NCI-H2107 (cell line): ENCODE measurements around the gene MAGI1.

ENCODE experiments used
- DNase-seq: peaks from one replicate; lab custom pipeline; 2025; lab: John Stamatoyannopoulos, UW

MAGI1 gene

GRCh38 chr3:65831733-65832425 is 206.8 kb downstream of the MAGI1 start:
- no peak for DNase-seq

DNA sequence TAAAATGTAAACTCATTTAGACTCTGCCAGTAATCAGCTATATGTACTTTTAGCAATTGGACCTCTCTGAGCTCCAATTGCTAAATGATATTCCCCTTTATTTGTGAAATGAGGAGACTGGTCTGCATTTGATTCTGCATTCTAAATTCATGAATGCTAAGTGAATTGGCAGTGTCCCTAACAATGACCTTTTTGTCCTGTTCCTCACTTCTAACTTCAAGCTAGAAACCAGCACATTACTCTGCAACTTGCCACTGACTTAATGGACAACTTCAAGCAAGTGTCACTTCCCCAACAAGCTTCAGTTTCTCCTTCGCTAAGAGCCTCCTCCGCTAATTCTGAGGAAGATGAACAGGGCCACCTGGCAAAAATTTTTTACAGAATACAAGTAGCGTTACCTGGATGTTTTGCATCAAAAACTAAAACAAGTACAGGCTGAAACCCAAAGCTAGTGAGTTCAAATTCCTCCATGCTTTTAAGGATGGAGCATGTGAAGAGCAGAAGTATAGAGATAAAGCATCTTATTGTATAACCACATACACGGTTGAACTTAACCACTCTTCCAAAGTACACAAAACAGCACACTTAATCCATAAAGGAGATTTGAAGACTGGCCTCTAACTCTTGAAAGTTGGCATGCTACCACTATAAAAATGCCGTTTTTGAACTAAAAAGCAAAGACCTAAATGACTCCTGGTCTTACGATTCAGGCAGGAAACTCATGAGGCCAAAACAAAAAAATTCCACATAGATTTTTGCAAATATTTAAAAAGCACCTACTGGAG is 207.6 kb downstream of the MAGI1 start:
- DNase-seq = no peak

- no peak for DNase-seq
Observed at GRCh38 chr3:65829228-65829627, 209.5 kb downstream of the MAGI1 start.

- no peak for DNase-seq
Observed at GRCh38 chr3:65828706-65829105, 210.0 kb downstream of the MAGI1 start.

GRCh38 chr3:65827076-65827475 is 211.6 kb downstream of the MAGI1 start:
- no peak for DNase-seq

DNA sequence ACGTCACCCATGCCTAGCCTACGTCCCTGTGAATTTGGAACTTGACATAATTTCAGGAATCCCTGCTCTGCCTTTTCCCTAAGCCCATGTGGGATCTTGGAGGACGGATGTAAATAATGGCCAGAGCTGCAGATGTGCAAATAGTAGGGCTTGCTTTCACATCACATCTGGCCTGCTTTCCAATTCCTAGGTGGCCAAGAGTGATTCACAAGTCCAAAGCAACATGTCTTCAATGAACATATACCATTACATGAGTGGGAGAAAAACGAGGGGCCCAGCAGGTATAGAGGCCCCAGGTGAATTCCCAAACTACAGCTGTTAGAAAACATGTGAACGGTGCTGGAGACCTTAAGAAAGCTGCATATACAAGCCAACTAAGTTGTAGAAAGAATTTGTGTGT is 214.6 kb downstream of the MAGI1 start:
- DNase-seq = no peak

GRCh38 chr3:65820600-65820999 is 218.1 kb downstream of the MAGI1 start:
- DNase-seq = no peak

GRCh38 chr3:65819896-65820295 is 218.8 kb downstream of the MAGI1 start:
- no peak for DNase-seq

DNA sequence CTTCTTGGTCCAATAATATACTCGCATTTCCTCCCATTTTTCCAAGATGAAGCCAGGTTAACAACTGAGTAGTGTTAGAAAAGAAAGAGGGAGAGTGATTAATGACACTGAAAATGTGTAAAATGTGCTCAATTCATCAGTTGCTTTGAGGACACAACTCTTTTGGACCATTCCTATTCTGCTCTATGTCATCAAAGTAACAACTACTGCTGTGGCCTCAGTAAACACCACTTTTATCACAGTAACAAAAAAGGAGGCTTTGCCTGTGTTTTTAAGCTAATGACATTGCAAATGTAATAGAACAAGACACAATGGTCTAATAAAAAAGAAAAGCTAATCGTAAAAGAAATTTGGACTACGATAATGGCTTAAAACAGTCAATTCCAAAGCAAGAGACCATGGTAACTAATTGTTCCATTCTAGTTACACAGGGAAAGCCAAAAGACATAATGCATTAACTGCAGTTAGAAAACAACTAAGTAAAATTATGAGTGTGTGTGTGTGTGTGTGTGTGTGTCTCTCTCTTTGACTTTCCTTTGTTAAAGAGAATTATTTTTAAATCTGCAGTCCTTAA is 221.1 kb downstream of the MAGI1 start:
- no peak for DNase-seq

GRCh38 chr3:65816208-65816607 is 222.5 kb downstream of the MAGI1 start:
- DNase-seq = no peak

- no peak for DNase-seq
Observed at GRCh38 chr3:65814845-65815578, 223.7 kb downstream of the MAGI1 start.

- no peak for DNase-seq
Observed at GRCh38 chr3:65811892-65812291, 226.8 kb downstream of the MAGI1 start.

DNA sequence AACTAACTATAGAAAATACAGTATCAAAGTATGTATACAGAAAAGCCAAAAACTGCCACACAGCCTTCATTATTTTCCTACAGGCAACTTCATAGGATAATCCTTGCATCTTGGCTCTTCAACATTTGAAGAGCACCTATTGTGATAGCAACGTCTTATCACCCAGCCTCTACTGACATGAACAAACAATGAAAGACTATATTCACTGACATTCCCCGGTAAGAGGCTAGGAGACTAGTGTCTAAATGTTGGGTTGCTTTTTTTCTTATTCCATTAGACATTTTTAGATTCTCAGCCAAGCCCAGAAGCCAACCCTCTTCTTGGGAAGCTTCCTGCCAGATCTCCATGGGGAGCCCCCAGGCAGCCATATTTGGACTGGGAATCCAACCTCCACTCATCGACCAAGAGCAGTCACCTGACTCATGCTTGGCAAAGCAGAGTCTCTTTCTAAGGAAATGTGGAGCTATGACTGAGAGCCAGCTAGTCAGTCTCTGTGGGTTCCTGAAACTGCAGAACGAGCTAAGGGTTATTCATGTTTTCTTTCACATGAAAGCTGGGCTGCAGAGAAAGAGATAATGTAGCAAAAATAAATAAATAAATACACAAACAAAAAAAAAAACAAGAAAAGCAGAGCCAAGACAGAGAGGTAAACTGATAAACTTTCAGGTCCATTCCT is 227.5 kb downstream of the MAGI1 start:
- no peak for DNase-seq

GRCh38 chr3:65810302-65810701 is 228.4 kb downstream of the MAGI1 start:
- DNase-seq = no peak

DNA sequence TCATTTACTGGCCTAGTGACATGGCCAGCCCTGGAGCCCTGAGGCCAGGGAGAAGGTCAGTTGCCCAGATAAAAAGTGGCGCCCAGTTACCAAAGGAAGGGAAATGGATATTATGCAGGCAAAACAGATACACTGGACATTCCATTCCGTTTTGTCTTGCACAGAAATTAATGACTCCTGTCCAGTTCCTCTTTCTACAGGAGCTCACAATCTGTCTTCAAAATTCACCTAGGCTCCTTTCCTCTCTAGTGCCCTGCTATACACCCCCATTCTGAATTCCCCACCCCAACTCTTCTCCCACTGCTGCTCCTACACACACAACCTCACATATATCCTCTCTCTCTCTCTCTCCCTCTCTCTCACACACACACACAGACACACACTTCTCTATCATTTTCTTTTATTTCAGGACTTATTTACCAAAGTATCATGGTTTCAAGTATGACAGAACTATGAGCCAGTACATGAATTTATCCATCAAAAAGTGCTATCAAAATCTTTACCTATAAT is 229.0 kb downstream of the MAGI1 start:
- DNase-seq = no peak

GRCh38 chr3:65808824-65809223 is 229.9 kb downstream of the MAGI1 start:
- DNase-seq = no peak

DNA sequence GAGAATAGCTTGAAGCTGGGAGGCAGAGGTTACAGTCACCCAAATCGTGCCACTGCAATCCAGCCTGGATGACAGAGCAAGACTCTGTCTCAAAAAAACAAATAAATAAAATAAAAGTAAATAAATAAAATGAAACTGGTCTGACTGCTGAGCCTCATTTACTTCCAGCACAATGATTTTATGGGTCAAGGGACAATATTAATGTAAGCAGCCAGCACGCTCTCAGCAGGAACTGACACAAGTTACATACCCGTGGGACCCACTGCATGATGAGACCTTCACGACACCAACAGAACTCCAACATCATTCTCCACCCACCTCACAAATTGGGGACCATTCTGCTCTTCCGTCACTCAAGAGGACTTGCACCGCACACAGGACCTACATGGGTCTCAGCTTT is 230.3 kb downstream of the MAGI1 start:
- DNase-seq = no peak

GRCh38 chr3:65807225-65807624 is 231.5 kb downstream of the MAGI1 start:
- DNase-seq = no peak

DNA sequence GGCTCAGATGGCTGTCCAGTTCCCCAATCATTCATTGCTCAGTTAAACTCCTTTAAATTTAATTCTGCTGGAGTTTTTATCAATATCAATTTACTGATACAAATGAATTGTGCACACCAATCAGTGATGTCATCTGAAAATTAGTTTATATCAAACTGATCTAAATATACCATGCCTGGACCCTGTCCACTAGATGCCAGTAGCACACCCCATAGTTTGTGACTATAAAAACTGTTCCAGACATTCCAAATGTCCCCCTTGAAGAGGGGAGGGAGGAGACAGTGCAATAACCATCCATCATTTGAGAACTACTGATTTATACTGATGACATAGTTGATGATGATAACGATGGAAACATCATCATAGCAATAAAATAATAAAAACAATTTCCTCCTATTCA is 232.1 kb downstream of the MAGI1 start:
- no peak for DNase-seq

- no peak for DNase-seq
Observed at GRCh38 chr3:65796676-65797075, 242.0 kb downstream of the MAGI1 start.

- no peak for DNase-seq
Observed at GRCh38 chr3:65795166-65795565, 243.6 kb downstream of the MAGI1 start.
